Measurements from ENCODE around the gene ATP2C2.

ATP2C2 gene

DNA sequence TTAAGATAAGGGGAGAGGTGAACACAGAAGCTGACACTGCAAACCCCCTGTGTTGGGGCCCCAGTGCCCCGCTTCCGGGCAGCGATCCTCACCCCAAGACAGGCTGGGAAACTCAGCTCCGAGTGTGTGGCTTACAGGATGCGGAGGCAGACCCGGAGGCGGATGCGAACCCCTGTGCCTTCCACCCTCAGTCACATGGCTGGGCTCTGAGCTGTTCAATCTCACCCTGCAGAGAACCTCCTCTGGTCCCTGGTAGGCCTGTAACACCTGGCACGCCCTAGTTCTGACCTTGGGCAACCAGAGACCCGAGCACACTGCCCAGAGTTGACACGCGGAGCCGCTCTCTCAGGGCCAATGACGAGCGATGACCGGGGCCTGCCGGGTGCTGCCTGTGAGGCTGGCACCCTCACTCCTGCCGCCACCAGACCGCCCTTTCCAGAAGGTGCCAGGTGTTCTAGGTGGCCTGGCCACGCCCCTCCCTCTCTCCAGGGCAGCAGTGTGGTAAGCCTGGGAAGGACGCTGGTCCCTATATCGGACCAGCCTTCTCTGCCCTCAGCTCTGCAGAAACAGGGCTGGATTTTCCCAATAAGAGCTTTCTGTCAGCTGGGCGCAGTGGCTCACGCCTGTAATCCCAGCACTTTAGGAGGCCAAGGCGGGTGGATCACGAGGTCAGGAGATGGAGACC is 112.9 kb downstream of the ATP2C2 start:
- FAIRE-seq, result no peak

DNA sequence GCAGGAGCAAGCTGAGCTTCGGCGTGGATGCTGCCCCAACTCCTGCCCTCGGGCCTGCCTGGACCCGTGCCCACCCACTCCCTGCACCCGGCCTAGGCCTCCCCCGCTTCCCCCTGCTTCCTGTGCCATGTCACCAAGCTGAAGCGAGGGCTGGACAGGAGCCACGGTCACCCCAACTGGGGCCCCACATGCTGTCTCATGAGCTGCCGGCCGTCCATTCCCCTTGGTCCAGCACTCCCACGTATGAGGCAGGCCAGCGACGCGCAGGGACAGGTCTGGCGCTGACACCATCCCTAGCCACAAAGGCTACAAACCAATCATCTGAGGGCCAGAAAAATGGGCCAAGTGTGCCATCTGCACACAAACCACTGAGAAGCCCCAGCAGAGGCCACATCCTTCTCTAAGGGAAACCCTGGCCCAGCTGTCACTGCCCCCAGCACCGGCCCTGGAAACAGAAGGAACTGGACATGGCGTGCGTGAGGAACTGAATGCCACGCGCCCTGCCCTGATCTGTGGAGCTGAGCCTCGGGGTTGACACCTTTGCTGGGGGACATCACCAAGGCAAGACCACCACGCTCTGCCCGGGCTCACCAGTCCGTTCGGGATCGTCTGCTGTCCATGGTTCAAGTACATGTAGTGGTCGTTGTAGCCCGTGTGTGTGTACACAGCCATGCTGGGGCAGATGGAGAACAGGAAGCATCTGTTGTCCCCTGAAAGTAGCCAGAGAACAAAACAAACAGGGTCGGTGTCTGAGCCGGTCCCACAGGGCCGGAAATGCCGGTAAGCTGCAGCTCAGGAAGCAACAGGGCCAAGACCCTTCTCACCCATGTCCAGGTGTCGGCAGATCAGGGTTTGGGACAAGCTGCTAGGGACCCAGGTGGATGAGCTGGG is 113.9 kb downstream of the ATP2C2 start:
- FAIRE-seq, result no peak

DNA sequence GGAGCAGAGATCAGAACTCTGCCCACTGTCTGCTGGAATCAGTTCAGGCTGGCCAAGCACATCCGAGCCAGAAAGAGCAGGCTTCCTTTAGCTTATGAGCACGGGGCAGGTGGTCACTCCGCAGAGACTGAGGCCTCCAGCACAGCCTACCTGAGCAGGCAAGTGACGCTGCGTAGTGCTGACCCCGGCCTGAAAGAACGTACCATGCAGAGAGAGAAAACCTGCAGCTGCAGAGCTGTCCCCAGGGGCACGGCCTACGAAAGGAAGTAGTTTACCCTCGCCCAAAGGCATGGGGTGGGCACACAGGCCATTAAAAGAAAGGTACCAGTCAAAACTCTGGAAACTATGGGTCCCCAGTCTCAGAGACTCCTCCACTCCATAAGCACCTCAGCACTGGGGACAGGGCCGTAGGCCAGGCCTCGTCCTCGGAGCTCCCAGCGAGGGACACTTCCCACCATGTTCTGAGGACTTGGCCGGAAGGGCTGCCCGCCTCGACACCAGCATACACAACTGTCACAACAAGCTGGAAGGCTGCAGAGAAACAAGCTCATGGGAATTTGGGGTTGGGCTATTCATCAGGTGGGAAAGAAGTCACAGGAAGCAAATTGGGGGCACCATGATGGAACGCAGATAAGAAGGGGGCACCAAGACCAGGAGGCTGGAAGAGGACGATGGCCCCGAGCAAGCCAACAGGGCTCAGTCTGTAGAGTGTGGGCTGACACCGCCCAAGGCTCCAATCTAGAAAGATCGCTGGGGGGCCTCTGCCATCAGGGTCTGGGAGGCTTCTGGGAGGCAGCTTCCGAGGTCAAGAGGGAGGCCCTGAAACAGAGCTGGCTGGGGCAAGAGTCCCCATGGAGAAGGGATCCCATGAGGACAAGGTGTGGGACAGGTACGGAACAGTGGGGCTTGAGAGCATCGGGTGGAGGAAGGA is 114.9 kb downstream of the ATP2C2 start:
- no peak for FAIRE-seq

DNA sequence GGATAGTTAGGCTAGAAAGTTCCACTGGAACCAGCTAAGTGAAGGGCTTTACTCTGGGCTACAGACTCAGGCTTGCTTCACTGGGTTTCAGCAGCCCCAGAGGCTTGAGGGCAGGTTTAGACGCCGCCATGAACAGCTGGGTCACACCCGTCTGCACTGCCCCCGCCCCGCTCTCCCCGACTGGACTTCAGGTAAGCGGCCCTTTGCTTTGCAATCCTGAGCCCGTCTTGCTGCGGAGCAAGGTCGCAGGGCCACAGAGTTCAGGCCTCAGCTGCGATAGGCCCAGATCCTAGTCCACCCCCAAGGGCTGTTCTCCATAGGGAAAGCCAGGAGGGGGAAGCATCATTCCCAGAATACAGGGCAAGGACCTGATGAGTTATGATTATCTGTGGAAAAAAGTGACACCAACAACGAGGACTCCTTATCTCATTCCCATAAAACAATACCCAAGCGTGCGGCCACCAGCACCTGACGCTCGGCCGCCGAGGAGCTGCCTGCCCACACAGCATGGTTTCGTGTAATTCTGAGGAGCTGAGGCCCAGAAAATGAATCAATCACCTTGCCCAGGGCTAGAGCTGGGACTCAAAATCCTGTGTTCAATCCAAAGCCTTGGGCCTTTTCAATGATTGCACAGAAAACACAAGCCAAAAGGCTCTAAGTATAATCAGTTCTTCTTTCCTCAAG is 115.7 kb downstream of the ATP2C2 start:
- no peak for FAIRE-seq

DNA sequence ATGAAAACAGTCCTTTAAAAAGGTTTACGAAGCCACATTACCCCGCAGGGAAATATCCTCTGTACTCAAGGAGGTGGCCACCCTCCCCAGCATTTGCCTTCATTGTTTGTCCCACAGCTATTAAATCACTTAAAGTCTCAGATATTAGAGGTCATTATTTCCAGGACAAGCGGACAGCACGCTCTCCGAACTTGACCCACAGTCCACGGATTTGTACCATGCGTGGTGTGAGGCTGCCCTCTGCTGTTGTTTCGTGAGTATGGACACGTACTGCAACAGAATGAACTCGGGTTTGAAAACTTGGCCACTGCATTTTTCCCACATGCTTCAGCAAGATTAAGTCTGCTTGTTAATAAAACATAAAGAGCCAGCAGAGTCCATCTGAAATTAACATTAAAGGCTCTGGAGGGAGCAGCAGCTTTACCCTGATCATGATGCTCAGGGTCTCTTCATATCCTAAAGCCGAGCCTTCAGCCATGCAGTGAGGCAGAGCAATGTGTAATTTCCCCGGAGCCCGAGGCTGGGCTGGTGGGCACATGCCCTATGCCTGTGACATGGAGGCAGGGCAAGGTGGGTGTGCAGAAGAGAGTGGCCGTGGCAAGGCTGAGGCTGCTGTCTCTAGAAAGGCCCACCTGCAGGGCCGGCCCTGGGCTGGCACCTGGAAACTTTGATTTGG is 116.4 kb downstream of the ATP2C2 start:
- no peak for FAIRE-seq

DNA sequence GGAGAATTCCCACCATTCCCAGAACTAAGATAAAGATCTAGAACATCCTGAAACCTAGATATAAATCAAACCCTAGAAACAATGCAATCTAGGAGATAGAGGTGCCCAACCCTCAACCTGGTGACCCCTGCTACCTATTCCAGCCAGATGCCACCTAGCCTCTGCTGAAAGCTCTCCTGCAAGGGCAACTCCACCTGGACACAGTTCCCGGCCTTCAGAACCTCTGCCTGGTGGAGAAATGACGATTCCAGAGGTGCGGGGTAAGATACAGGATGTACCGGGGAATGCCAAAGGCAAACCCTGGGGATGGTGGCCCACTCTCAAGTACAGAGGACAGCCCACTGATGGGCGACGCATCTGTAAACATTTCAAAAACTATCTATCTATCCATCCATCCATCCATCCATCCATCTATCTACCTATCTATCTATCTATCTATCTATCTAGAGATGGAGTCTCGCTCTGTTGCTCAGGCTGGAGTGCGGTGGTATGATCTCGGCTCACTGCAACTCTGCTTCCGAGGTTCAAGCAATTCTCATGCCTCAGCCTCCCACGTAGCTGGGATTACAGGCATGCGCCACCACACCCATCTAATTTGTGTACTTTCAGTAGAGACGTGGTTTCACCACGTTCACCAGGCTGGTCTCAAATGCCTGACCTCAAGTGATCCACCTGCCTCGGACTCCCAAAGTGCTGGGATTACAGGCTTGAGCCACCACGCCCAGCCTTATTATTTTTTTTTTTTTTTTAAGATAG is 117.1 kb downstream of the ATP2C2 start:
- FAIRE-seq, result no peak

DNA sequence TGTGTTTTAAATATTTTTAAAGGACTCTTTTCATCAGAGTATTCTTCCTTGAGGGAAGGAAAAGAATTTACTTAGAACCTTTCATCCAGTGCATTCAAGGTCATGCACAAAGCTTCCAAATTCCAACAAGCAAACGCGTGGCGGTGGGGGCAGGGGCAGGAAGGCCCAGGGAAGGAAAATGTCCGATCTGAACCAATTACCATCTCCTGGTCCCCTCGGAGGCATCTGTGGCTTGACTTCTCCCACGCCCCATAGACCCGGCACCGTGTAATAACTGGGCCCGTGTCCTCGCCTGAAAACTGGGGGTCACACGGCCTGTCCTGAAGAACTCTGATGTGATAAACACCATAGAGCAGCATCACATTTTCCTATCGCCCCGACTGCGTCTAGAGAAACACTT is 117.8 kb downstream of the ATP2C2 start:
- no peak for FAIRE-seq

DNA sequence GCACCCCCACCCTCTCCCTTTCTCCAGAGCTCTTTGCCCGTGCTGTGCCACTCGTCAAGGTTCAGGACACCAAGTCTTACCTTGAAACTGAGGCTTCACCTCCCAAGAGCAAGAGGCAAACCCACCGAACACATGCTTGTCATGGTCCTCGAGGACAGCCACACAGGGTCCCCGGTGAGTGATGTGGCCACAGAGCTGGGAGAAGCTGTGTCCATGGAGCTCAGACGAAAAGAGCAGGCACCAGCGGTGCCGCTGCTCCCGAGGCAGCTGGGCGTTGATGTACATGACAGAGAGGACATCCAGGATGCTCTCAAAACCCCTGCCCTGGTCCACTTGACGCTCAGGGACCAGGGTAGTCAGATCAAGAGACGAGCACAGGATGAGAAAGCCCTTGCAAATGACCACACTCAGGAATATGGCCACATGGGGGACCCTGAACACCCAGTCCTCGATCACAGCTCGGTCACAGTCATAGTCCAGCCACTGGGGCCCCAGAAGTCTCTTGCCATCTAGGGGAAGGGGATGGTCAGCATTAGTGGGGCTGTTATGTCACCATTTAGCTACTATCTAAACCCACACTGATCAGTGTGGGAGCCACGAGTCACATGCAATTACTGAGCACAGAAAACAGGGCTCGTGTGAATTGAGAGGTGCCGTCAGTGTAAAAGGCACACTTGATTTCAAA is 118.4 kb downstream of the ATP2C2 start:
- FAIRE-seq, result no peak

DNA sequence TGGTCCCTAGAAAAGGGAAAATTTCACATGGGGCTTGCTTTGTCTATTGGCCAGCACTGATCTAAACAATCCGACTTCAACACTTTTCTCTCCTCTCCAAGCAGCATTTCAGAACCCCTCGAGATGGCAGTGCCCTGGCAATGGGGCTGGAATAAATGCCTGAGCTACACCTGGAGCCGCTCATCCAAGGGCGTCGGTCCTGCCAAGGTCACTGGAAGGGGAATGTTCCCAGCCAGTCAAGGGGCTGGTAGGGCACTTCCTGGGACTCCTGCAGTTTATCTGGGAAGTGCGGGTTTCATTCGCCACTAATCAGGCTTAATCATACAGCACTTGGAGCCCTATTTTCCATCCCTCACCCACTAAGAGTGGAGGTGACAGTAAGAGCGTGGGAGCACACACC is 119.0 kb downstream of the ATP2C2 start:
- no peak for FAIRE-seq

DNA sequence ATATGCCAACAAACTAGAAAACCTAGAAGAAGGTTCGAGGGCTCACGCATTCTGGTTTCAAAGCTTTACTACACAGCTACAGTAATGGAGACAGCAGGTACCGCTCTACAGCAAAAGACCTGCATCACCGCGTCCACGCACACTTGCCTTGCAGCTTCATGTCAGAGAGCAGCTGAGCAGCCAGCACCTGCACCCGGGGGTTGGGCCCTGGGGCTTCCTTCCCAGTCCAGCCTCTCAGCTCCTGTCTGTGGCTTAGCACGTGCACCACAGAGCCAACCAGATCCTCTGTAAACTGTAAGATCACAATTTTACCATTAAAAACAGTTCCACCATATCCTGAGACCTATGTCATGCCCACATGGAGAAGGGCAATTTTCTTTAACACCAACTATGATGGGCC is 120.8 kb downstream of the ATP2C2 start:
- FAIRE-seq, result no peak

DNA sequence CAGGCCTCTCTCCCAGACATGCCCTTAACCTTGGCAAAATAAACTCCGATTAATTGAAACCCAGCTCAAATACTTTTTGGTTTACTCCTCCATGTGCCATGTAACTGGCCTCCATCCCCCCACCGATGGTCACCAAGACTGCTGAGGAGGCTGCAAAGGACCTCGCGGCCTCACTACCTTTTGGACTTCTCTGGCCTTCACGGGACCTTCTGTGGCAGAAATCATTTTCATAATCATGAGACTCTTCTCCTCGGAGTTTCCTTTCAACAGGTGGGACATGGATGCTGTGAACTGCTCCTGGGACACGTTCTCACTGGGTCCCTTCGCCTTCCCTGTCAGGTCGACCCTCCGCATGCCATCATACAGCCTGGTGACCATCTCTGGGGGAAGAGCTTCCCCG is 127.2 kb downstream of the ATP2C2 start:
- no peak for FAIRE-seq

DNA sequence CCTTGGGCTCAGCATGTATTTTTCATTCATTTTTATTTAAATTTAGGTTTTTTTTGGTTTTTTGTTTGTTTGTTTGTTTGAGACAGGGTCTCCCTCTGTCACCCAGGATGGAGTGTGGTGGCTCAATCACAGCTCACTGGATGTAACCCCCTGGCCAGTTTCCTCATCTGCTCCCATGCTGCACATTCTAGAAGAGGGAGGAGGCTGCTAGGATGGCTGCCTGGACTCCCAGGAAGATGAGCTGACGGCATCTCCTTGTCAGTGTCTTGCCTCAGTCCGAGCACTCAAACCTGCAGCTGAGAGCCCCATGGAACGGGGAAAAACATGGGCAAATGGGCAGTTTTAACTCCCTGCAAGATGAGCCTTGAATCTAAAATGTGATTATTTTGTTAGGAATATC is 128.7 kb downstream of the ATP2C2 start:
- no peak for FAIRE-seq

DNA sequence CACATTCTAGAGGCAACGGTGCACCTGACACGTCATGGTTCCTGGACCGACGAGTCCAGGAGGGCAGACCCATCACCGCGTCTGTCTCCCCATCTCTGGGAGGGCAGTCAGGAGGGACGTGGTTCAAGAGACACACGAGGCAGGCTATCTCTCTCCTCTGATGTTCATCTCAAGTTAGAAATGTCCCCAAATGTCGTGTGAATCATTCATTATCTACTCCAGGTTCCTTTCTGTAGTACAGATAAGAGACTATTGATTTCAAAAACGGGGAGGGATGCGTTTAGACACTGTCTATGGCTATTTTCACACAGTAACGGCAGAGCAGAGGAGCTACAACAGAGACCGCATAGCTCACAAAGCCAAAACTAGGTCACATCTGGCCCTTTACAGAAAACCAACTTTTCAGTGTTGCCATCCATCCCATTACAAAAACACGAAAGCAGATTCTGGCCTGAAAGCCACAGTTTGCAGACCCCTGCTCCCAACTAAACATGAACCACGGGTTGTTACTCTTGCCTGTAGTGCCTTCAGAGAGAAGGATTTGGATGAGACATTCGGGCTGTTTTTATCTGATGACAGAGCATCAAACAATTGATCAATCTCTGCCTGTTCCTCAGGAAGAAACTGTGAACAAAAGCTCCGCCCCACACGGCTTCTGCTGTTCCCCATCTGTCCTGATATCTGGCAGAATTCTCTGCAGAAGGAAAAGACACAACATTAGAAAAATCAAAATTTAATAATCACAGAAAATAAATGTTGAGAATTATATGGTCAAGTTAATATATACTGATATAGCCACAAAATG is 129.3 kb downstream of the ATP2C2 start:
- FAIRE-seq, result no peak

DNA sequence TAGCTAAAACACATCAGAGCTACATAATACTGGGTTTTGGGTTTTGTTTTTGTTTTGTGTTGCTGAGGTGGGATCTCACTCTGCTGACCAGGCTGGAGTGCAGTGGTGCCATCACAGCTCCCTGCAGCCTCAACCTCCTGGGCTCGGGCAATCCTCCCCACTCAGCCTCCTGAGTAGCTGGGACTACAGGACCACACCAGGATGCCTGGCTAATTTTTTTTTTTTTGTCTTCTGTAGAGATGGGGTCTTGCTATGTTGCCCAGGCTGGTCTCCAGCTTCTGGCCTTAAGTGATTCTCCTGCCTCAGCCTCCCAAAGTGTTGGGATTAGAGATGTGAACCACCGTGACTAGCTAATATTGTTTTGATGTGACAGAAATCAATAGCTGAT is 129.9 kb downstream of the ATP2C2 start:
- no peak for FAIRE-seq

DNA sequence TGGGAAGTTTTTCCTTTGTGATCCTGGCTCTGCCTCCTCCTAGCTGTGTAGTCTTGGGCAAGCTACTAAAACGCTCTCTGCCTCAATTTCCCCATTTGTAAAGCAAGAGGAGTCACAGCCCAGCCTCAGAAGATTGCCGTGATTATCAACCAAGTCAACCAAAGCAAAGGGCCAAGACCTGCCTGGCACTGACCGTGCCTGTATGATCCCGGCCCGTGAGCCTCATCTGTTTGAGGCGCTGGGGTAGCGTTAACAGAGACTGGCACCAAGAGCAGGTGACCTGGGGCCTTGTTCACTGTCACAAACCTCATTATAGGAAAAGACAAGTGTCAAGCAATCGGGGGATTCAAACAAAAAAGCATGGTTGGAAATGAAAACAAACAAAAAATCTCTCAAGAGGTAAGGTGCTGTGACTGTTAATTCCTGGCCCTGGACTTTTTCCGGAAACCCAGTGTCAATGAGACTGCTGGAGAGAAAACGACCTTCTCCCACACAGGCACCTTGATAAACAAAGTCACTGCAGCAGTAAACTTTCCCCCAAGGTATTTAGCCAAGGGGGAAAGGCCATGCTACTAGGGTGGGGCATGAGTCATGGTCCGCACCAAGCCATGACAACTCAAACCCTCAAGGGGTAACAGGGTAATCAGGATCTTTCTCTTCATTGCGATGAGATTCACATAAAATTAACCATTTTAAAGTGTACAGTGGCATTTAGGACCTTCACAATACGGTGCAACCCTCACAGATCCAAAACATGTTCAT is 130.7 kb downstream of the ATP2C2 start:
- no peak for FAIRE-seq

DNA sequence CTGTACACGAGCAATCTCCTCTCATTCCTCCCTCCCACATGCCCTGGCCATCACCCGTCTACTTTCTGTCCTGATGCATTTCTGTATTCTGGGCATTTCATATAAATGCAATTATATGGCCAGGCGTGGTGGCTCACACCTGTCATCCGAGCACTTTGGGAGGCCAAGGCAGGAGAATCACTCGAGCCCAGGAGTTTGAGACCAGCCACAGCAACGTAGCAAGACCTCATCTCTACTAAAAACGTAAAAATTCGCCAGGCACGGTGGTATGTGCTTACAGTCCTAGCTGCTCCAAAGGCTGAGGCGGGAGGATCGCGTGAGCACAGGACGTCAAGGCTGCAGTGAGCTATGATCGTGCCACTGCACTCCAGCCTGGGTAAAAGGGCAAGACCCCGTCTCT is 131.3 kb downstream of the ATP2C2 start:
- no peak for FAIRE-seq

DNA sequence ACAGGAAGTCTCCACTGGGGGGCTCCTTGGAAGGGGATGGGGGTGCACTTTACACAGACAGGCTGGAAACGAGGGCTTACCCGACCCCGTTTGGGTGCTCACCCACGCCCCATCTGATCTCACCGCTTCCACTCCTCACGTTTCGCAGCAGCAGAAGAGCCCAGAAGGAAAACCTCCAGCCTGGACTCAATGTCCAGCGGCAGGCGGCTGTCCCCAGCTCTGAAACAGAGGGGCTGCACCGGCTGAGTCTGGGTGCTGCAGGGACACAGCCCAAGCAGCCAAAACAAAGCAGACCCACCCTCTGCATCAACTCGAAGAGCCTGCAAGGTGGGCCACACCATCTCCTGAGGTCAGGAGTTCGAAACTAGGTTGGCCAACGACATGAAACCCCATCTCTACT is 132.2 kb downstream of the ATP2C2 start:
- FAIRE-seq, result no peak

DNA sequence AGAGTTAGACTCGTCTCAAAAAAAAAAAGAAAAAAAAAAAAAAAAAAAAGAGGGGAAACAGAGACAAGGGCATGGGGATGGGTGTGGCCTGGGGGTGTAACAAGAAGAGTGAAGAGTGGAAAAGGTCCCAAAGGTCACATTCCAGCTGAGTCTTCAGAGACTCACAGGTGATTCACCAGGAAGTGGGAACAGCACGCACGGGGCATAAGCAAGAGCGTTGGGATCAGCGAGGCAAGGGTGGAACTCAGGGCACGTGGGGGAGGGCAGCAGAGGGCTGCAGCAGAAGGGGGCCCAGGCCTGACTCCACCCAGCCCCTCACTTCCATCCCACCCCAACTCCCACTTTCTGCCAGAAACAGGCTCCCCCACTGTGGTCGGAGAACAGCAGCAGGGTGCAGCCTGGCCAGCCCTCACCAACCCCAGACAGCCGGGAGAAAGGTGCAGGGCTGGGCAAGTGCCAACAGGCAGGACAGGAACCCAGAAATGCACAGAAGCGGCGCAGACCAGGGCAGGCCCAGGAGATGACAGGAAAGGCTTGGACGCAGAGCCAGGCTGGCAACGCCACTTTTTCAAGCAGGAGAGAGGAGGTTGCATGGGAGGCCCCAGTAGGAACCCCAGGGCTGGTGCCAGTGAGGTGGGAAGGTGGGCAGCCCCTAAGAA is 132.9 kb downstream of the ATP2C2 start:
- no peak for FAIRE-seq

DNA sequence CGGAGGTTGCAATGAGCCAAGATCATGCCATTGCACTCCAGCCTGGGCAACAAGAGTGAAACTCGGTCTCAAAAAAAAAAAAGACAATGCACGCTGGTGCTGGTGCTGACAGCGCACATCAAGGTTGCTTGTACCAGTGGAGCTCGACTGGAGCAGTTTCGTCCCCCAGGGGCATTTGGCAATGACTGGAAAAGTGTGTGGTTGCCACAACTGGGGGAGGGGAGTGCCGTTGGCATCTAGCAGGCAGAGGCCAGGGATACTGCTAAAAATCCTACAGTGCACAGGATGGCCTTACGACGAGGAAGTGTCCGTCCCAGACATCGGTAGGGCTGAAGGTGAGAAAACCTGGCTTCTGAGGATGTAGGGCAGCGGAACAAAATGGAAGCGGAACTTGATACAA is 133.7 kb downstream of the ATP2C2 start:
- FAIRE-seq, result no peak

All from TTC549 (cell line).